Colonic mucosa (tissue), 4 donors: Measurements from ENCODE around the gene ANKEF1. TPM values are rescaled to one million over a fixed set of nuclear protein-coding genes. Genes with fewer than 3 reads are reported as not detected.
A peak's percentile ranks its signal among the peaks of the same experiment; 100 is the strongest.
"Not testable (repeated sequence)": the region's sequence is repeated elsewhere in the genome, so short reads cannot be mapped to it uniquely, and the experiment has no call there.

Experiments used
- DNase-seq: peaks from one replicate; pipeline ENCODE4 v3.0.0-alpha.2; 2020
- H3K27ac ChIP-seq: fragments of 200-600 bp; one replicate; pipeline ENCODE4 v1.8.0; 2021
- H3K27me3 ChIP-seq: fragments of 200-600 bp; one replicate; pipeline ENCODE4 v1.8.0; 2021
- H3K36me3 ChIP-seq: fragments of 200-600 bp; one replicate; pipeline ENCODE4 v1.8.0; 2021
- H3K4me1 ChIP-seq: fragments of 200-600 bp; one replicate; pipeline ENCODE4 v1.8.0; 2021; ENCODE audit warnings: mild to moderate bottlenecking
- H3K4me3 ChIP-seq: fragments of 200-600 bp; one replicate; pipeline ENCODE4 v1.8.0; 2021
- H3K9ac ChIP-seq, 2 donors: one replicate each; pipeline ENCODE4 v1.7.0; 2013; ENCODE audit warnings: control low read depth in 2 of 2, low read depth in 2 of 2, low read length in 2 of 2
- H3K9me3 ChIP-seq: fragments of 200-600 bp; one replicate; pipeline ENCODE4 v1.8.0; 2021
- intact Hi-C: fragments of 100-400 bp; cut with DNase I; formaldehyde crosslinking; loops from one replicate; pipeline ENCODE4 v1.14.1; 2022
- total RNA-seq, 2 donors: library from RNA; stranded (reverse); fragmentation: NEBNext Ultra II Directional in 1 of 2; extraction: Animal tissue kit (Norgen Biotek cat#: 25700) in 1 of 2; gene quantifications; one replicate each; pipeline ENCODE4 v1.2.1, GENCODE V29; 2021
- TF ChIP-seq, protein P1 (sequence below): fragments of 200-600 bp; IDR thresholded peaks from one replicate; pipeline ENCODE4 v1.8.0; 2022; ENCODE audit warnings: antibody characterized with exemption, mild to moderate bottlenecking
- donor health status: healthy.
- donor health status: DM: no; HTN: no; CAD: no.
- donor health status: DM: no; HTN: no; CAD: no.

The ANKEF1 gene
- total RNA-seq, 2 donors from 2014 or later = 4.8 to 9.2 TPM

DNA sequence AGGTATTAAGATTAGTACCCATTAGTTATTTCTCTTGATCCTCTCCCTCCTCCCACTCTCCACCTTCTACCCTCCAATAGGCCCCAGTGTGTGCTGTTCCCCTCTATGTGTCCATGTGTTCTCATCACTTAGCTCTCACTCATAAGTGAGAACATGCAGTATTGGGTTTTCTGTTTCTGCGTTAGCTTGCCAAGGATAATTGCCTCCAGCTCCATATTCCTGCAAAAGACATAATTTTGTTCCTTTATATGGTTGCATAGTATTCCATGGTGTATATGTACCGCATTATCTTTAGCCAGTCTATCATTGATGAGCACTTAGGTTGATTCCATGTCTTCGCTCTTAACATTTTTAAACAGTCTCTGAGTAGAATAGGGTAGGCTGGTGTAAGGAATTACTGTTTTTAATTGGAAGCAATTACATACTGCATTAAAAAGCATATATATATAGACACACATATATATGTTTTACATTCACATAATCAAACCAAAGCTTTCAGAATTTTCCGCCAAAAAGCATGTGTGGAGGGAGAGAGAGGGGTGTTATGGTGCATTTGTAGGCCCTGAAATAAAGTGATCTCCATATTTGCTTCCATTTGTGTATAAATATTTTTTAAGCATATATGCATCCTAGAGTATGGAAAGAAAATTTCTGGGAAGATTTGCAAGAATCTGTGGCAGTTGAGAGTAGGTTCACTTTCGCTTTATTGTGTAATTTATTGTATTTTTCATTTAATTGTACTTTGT lies 709 bp upstream of the ANKEF1 start:
- H3K36me3 ChIP-seq = no peaks in the 10 kb centered on the region
- no peaks in the 10 kb centered on the region for H3K9me3 ChIP-seq
- DNase-seq = no peak
- no peak overlapping the region for H3K9ac ChIP-seq
- no peak overlapping the region for H3K27ac ChIP-seq
- intact Hi-C loops = no loop called here
- TF ChIP-seq, protein P1, sequence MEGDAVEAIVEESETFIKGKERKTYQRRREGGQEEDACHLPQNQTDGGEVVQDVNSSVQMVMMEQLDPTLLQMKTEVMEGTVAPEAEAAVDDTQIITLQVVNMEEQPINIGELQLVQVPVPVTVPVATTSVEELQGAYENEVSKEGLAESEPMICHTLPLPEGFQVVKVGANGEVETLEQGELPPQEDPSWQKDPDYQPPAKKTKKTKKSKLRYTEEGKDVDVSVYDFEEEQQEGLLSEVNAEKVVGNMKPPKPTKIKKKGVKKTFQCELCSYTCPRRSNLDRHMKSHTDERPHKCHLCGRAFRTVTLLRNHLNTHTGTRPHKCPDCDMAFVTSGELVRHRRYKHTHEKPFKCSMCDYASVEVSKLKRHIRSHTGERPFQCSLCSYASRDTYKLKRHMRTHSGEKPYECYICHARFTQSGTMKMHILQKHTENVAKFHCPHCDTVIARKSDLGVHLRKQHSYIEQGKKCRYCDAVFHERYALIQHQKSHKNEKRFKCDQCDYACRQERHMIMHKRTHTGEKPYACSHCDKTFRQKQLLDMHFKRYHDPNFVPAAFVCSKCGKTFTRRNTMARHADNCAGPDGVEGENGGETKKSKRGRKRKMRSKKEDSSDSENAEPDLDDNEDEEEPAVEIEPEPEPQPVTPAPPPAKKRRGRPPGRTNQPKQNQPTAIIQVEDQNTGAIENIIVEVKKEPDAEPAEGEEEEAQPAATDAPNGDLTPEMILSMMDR = no peak
- H3K4me3 ChIP-seq = peak overlapping the region; percentile 76
- H3K4me1 ChIP-seq = no peaks in the 10 kb centered on the region
- H3K27me3 ChIP-seq = no peaks in the 10 kb centered on the region

DNA sequence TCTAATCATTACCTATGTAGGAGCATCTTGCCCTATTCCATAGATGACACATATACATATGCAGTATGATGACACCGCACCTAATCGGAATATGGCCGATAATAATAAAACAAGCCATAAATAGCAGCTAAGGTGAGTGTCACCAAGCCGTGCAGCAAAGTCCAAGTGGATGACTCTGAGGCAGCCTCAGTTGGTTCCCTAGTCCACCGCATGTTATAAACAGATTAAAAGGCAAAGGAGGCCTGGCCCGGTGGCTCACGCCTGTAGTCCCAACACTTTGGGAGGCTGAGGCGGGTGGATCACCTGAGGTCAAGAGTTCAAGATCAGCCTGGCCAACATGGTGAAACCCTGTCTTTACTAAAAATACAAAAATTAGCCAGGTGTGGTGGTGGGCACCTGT lies 1.5 kb downstream of the ANKEF1 start:
- H3K27ac ChIP-seq, H3K36me3 ChIP-seq: not testable (repeated sequence)

DNA sequence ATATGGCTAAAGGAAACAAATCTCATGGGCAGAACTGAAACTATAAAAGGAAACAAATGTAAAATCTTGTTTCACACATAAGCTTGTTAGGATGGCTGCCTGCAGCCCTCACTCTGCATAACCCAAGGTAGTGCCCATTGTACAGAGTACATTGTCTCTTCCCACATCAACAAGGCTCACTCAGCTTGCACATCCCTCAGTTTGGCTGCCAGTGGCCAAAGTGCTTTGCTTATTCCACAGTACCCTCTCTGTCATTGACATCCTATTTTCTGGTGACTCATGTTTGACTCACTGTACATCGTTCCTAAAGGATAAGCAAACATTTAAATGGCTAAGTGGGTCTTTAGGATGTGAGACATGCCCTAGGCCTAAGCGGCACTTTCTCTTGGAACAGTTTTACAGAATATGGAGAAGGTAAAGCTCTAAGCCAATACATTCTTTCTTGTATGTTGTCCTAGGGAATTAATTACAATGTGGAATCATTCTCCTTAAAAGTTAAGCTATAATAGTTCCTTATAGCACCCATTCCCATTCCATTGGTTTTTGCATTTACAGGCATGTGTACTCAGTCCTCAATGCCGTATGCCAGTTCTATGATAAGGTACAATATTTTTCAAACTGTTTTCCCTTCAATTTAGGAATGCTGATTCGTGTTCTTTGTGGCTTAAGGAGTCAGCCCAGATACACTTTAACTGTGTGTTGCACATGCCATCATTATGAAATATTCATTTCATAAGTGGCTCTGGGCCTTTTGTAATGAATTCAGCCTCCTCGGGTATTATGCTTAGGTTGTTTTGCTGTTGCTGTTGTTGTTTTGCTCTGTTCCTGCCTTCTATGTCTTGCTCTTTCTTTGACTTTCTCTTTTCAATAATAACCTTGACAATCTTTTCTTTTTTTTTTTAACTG lies 5.5 kb downstream of the ANKEF1 start:
- TF ChIP-seq, protein P1 = no peak
- Histone ChIP-seq H3K27me3 (no peaks in the 10 kb centered on the region), H3K9ac (no peak overlapping the region), H3K9me3 (no peaks in the 10 kb centered on the region), H3K36me3 (no peaks in the 10 kb centered on the region), H3K4me3 (no peak overlapping the region), H3K27ac (no peak overlapping the region), H3K4me1 (no peaks in the 10 kb centered on the region)
- intact Hi-C loops = no loop called here
- DNase-seq = no peak

More for the DNA sequence above, 1.5 kb downstream of the ANKEF1 start:
- H3K4me1 ChIP-seq, H3K9ac ChIP-seq, DNase-seq, intact Hi-C loops, H3K9me3 ChIP-seq, H3K4me3 ChIP-seq, H3K27me3 ChIP-seq: not testable (repeated sequence)

DNA sequence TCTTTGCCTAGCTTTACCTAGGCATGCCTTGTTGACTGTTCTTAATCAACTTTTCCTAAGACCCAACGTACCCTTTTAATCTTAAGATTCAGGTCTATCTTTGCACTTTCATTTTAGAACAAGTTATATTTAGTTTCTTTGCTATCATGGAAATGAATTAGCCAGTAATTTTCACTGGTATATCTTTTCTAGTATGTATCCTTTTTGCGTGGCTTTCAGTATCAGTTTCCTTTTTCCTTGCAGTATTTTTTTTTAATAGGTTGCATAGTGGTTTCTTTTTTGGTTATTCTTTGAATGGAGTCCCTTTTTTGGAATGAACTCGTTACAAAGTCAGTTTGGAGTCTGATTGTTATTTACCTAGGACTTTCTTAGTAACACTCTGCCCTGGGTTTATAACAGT lies 7.3 kb downstream of the ANKEF1 start:
- H3K36me3 ChIP-seq = no peaks in the 10 kb centered on the region
- no peak overlapping the region for H3K27ac ChIP-seq
- TF ChIP-seq, protein P1 = no peak
- no peak overlapping the region for H3K4me3 ChIP-seq
- H3K9ac ChIP-seq = no peak overlapping the region
- H3K9me3 ChIP-seq = no peaks in the 10 kb centered on the region
- H3K4me1 ChIP-seq = no peaks in the 10 kb centered on the region
- DNase-seq = no peak
- intact Hi-C loops = no loop called here
- no peaks in the 10 kb centered on the region for H3K27me3 ChIP-seq

DNA sequence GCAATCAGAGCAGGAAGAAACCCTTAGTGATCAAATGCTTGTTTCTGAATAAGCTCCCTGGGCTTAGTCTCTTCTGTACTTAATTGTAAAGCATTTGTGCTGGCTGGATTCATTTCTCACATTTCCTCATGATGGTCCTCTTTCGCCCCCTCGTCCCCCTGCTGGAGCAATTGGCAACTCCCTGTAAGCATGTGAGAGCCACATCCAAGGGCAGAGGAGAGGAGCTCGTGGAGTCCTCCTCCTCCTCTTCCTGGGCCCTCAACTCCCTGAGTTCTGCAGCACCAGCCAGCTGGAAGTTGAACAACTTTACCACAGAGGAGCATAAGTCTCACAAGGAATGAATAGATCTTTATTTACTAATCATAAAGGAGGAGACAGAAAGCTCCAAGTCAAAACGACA lies 12.6 kb downstream of the ANKEF1 start:
- TF ChIP-seq, protein P1 = no peak
- no peak for DNase-seq
- Histone ChIP-seq H3K27ac (no peak overlapping the region), H3K9ac (no peak overlapping the region), H3K9me3 (no peaks in the 10 kb centered on the region), H3K4me1 (no peaks in the 10 kb centered on the region), H3K27me3 (no peaks in the 10 kb centered on the region), H3K4me3 (no peak overlapping the region), H3K36me3 (no peaks in the 10 kb centered on the region)
- intact Hi-C loops = no loop called here
